GM18951 (cell line): ENCODE data around the gene PRRG1.
"Not testable (repeated sequence)": the region's sequence is repeated elsewhere in the genome, so short reads cannot be mapped to it uniquely, and the experiment has no call there.

Experiments
- POLR2A ChIP-seq: IDR thresholded peaks from 4 replicates; pipeline ENCODE4 v1.6.1; 2011; ENCODE audit warnings: mild to moderate bottlenecking; ENCODE audit not compliant: insufficient read length, insufficient read depth; ENCODE audit errors: extremely low read depth
- in situ Hi-C: fragments of 300-500 bp; cut with MboI; formaldehyde crosslinking; loops from one replicate; pipeline ENCODE4 v1.12.0; 2022; ENCODE audit warnings: low sequenced_read_pairs, mixed read lengths, inconsistent platforms; ENCODE audit not compliant: unreplicated experiment

The PRRG1 gene

DNA sequence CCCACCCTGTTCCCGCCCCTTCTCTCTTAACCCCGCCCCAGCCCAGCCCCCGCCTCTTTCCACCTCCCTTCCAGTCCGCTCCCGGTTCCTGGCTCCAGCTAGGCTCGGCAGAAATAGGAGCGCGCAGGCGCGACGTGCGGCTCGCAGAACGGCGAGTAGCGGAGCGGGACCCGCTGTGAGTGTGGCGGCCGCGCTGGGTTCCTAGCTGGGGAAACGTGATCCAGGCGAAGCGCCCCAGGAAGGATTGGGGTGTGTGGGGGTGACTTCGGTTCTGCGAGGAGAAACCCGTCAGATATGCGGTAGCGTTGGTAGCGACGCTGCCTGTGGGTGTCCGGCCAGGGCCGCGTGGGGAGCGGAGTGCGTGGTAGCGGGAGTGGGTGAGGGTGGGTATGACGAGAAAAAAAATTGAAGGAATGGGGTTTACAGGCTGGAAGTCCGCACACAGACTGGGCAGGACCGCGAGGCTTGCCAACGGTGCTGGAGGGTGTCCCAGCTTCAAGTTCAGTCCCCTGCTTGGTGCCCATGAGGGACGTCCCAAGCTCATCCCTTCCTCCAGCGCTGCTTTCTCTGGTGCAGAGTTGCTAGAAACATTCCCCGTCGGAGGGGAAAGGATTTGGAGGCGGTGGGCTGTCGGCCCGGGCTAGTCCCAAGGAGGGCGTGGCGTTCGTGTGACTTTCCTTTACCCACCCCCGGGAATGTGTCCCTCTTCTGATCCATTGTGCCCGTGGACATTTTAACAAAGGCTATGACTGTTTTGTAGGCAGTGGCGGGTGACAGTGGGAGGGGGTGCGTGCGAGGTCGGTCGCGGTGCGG lies at the start of gene PRRG1:
PRRG1 (plus strand) TSS at position 144 of the 813 bp plus-strand sequence. CDS start 56,886 bp downstream, outside the sequence.
- no peak for TF ChIP-seq POLR2A

GRCh38 chrX:37302569-37302968 lies 46.6 kb upstream of the PRRG1 start:
- in situ Hi-C loops = no loop called here
- no peak for TF ChIP-seq POLR2A

More for the DNA sequence above, at the start of gene PRRG1:
- in situ Hi-C loops = no loop called here

GRCh38 chrX:37305238-37305637 lies 43.9 kb upstream of the PRRG1 start:
- in situ Hi-C loops = not testable (repeated sequence)

DNA sequence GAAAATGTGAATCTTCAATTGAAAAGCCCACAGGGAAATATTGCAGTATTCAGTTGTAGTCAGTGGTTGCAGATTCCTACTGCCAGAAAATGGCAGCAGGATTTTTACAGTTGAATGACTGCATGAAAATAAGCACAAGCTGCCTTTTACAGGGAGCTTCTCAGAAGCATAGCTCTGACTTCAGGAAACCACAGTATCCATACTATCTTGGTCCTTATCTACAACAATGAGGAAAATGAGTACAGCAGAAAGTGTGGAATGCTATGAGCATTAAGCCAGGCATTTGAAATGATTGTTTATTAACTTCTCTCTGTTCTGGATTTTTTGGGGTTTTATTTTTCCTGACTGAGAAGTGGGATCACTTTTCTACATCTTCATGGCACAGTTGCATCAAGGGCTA lies 34.6 kb upstream of the PRRG1 start:
- in situ Hi-C loops = no loop called here
- TF ChIP-seq POLR2A = no peak

DNA sequence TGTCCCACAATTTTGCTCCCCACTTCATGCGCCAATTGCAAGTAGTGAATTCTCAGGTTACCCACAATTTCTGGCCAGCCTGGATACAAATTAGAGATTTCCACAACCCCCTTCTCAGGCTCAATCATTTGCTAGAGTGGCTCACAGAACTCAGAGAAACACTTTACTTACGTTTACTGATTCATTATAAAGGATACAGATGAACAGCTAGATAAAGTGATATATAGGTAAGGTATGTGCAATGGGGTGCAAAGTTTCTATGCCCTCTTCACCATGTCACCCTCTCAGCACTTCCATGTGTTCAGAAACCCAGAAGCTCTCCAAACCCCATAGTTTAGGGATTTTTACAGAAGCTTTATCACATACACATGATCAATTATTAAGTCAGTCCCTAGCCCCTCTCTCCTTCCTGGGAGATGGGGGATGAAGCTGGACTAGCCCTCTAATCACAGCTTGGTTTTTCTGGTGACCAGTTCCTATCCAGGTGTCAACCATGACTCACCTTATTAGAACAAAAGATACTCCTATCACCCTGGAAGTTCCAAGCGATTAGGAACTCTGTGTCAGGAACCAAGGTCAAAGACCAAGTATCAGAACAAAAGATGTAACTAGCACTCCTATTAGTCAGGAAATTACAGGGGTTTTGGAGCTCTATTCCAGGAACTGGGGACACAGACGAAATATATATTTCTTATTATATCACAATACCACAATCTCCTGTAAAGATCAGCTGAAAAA lies 33.5 kb upstream of the PRRG1 start:
- in situ Hi-C loops = no loop called here

GRCh38 chrX:37320541-37321203 lies 28.5 kb upstream of the PRRG1 start:
- no peak for TF ChIP-seq POLR2A
- in situ Hi-C loops = no loop called here

More for the DNA sequence above, 33.5 kb upstream of the PRRG1 start:
- TF ChIP-seq POLR2A = no peak

DNA sequence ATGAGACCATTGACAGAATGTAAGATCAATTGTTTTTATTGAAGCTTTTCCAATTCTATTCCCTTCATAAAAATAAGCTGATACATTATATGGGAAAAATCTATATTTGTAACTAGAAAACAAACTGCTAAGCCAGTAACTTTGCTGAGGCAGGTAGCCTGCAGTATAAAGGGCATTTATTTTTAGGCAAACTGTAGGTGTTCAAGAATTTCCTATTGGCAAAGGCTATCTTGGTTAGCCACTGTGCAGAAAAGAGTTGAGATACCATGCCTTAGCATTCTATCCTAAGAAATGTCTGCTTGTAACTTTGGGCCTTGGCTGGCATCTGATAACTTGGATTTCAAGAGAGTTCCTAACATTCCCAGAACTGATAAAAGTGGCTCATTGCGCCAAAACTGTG lies 18.5 kb upstream of the PRRG1 start:
- no peak for TF ChIP-seq POLR2A
- in situ Hi-C loops = no loop called here

DNA sequence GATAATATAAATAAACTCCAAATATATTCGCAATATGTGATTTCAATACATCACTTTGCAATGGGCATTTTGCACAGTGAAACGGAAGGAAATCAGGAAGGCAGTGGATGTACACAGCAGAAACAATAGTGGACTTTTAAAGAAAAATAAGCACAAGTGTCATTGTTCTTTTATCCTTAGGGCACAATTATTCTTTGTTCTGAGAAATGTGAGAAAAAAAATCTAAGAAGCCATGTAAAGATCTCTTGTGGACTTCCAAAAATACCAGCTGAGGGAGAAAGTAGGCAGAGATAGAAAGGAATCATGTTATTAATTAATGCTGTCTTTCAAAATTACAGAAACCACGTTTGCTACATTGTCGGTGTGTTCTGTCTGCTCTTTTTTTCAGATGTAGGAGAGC lies 17.6 kb upstream of the PRRG1 start:
- no peak for TF ChIP-seq POLR2A
- in situ Hi-C loops = no loop called here

DNA sequence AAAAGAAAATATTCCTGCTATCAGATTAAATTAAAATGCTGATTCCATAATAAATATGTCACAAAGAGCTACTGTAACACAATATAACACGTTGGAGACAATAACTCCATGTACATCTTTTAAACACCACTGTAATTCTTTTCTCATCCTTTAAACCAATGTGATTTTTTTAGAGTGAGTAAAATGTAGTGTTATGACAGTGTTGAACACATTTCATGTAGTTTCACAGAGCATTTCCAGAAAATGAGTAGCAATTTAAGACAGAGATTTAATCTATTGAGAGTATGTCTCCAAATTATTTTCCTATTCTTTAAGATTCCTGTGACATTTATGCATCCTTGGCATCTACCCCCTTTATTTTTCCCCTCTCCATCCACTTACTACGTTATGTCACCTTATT lies 17.1 kb upstream of the PRRG1 start:
- in situ Hi-C loops = no loop called here
- TF ChIP-seq POLR2A = no peak

- TF ChIP-seq POLR2A = no peak
- in situ Hi-C loops = no loop called here
Measured at GRCh38 chrX:37332987-37333658, 16.0 kb upstream of the PRRG1 start.

DNA sequence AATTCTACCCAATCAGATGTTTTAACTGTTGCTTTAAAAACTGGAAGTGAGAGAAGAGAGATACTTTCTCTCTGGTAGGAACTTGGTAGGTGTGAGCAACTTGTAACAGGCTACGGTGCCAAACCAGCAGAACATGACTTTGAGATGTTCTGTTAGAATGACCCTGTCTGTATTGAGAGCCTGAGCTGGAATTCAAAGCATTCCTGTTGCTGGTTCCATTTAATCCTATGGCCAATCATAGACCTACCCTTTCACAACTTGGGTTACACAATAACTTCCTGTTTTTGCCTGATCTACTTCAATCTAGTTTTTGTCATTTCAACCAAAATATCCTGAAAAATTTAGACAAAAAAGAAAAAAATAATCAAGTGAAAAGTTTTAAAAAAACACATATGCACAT lies 1.7 kb upstream of the PRRG1 start:
- in situ Hi-C loops = no loop called here
- no peak for TF ChIP-seq POLR2A

- no peak for TF ChIP-seq POLR2A
- in situ Hi-C loops = no loop called here
Measured at GRCh38 chrX:37348231-37348970, 763 bp upstream of the PRRG1 start.

- in situ Hi-C loops = no loop called here
- no peak for TF ChIP-seq POLR2A
Measured at GRCh38 chrX:37348971-37349220, 268 bp upstream of the PRRG1 start.

GRCh38 chrX:37350034-37350365 lies 836 bp downstream of the PRRG1 start:
- no peak for TF ChIP-seq POLR2A
- in situ Hi-C loops = no loop called here
